GM19238 (cell line): Measurements from ENCODE around the gene SATB2.

Experiments
- DNase-seq: peaks from one replicate; pipeline ENCODE4 v3.0.0; 2011; ENCODE audit warnings: low spot score; ENCODE audit not compliant: insufficient read length

Gene SATB2

GRCh38 chr2:199452260-199452990 is 5.3 kb downstream of the SATB2 start:
- no peak for DNase-seq

GRCh38 chr2:199449956-199450355 is 7.8 kb downstream of the SATB2 start:
- no peak for DNase-seq

- DNase-seq, result no peak
These were observed 8.3 kb downstream of the SATB2 start for GRCh38 chr2:199449455-199449854.

- no peak for DNase-seq
These were observed 10.7 kb downstream of the SATB2 start for GRCh38 chr2:199446996-199447576.

- no peak for DNase-seq
These were observed 13.0 kb downstream of the SATB2 start for GRCh38 chr2:199444749-199445148.

GRCh38 chr2:199443589-199444130 is 14.1 kb downstream of the SATB2 start:
- DNase-seq, result no peak

GRCh38 chr2:199442173-199442572 is 15.6 kb downstream of the SATB2 start:
- no peak for DNase-seq

GRCh38 chr2:199441759-199442158 is 16.0 kb downstream of the SATB2 start:
- no peak for DNase-seq

GRCh38 chr2:199440118-199440517 is 17.6 kb downstream of the SATB2 start:
- DNase-seq, result no peak

- DNase-seq, result no peak
These were observed 18.2 kb downstream of the SATB2 start for GRCh38 chr2:199439542-199439941.

GRCh38 chr2:199439066-199439465 is 18.7 kb downstream of the SATB2 start:
- DNase-seq, result no peak

GRCh38 chr2:199434555-199434954 is 23.2 kb downstream of the SATB2 start:
- no peak for DNase-seq

- DNase-seq, result no peak
These were observed 24.4 kb downstream of the SATB2 start for GRCh38 chr2:199433204-199433832.

GRCh38 chr2:199431746-199432213 is 26.0 kb downstream of the SATB2 start:
- no peak for DNase-seq

- no peak for DNase-seq
These were observed 27.5 kb downstream of the SATB2 start for GRCh38 chr2:199430214-199430613.

- DNase-seq, result no peak
These were observed 29.4 kb downstream of the SATB2 start for GRCh38 chr2:199428291-199428690.

- DNase-seq, result no peak
These were observed 33.6 kb downstream of the SATB2 start for GRCh38 chr2:199424160-199424559.

- no peak for DNase-seq
These were observed 38.3 kb downstream of the SATB2 start for GRCh38 chr2:199419428-199419827.

- no peak for DNase-seq
These were observed 43.3 kb downstream of the SATB2 start for GRCh38 chr2:199414465-199414864.

GRCh38 chr2:199414001-199414400 is 43.7 kb downstream of the SATB2 start:
- DNase-seq, result no peak

- DNase-seq, result no peak
These were observed 47.8 kb downstream of the SATB2 start for GRCh38 chr2:199409759-199410529.

- no peak for DNase-seq
These were observed 50.3 kb downstream of the SATB2 start for GRCh38 chr2:199407421-199407820.
